GM23338 (cell line): ENCODE data around the gene CCDC28B. TPM values are rescaled to one million over a fixed set of nuclear protein-coding genes. Genes with fewer than 3 reads are reported as not detected.

Experiments
- ATAC-seq: fragments of 200-7000 bp; cut with Tn5 transposase; 3 replicates; pipeline ENCODE4 v1.9.1; 2020
- DNase-seq: peaks from one replicate; pipeline ENCODE4 v3.0.0-alpha.2; 2015; ENCODE audit warnings: low spot score
- H2AFZ ChIP-seq: fragments of 200-600 bp; sonication (generic); 2 replicates; pipeline ENCODE4 v1.8.0; 2016; ENCODE audit warnings: antibody characterized with exemption, mild to moderate bottlenecking, moderate library complexity
- H3F3A ChIP-seq: fragments of 200-600 bp; sonication (generic); replicated peaks from 2 replicates; pipeline ENCODE4 v1.8.0; 2017; ENCODE audit warnings: antibody characterized with exemption, mixed run types, low read depth
- H3K27ac ChIP-seq: fragments of 200-600 bp; sonication (generic); 2 replicates; pipeline ENCODE4 v1.6.1; 2016; ENCODE audit warnings: low read depth
- H3K27me3 ChIP-seq: fragments of 200-600 bp; sonication (generic); 2 replicates; pipeline ENCODE4 v1.8.0; 2016; ENCODE audit warnings: mild to moderate bottlenecking, mixed run types, moderate library complexity; ENCODE audit not compliant: insufficient read depth
- H3K36me3 ChIP-seq: fragments of 200-600 bp; sonication (generic); 2 replicates; pipeline ENCODE4 v1.8.0; 2016; ENCODE audit warnings: mild to moderate bottlenecking; ENCODE audit not compliant: insufficient read depth
- H3K4me1 ChIP-seq: fragments of 200-600 bp; sonication (generic); 2 replicates; pipeline ENCODE4 v1.8.0; 2016; ENCODE audit warnings: mild to moderate bottlenecking, moderate library complexity; ENCODE audit not compliant: insufficient read depth
- H3K4me2 ChIP-seq: fragments of 200-600 bp; sonication (generic); 2 replicates; pipeline ENCODE4 v1.7.1; 2017; ENCODE audit warnings: mixed run types
- H3K4me3 ChIP-seq: fragments of 200-600 bp; sonication (generic); 2 replicates; pipeline ENCODE4 v1.6.1; 2016; ENCODE audit warnings: mixed run types
- H3K79me2 ChIP-seq: fragments of 200-600 bp; sonication (generic); replicated peaks from 2 replicates; pipeline ENCODE4 v1.8.0; 2017; ENCODE audit warnings: mild to moderate bottlenecking; ENCODE audit not compliant: insufficient read depth
- H3K9me2 ChIP-seq: fragments of 200-600 bp; sonication (generic); 2 replicates; pipeline ENCODE4 v1.8.0; 2017; ENCODE audit not compliant: insufficient read depth
- H4K20me1 ChIP-seq: fragments of 200-600 bp; sonication (generic); replicated peaks from 2 replicates; pipeline ENCODE4 v1.8.0; 2017; ENCODE audit warnings: mild to moderate bottlenecking; ENCODE audit not compliant: insufficient read depth
- H3K27ac Mint-ChIP-seq: 2 replicates; pipeline ENCODE4 v1.8.0; 2020; ENCODE audit warnings: inconsistent platforms, mild to moderate bottlenecking, moderate library complexity, mixed read lengths
- H3K27me3 Mint-ChIP-seq: 3 replicates; pipeline ENCODE4 v1.8.0; 2022; ENCODE audit warnings: low read depth, mild to moderate bottlenecking, moderate library complexity, mixed read lengths, inconsistent platforms; ENCODE audit not compliant: insufficient read depth, poor library complexity
- H3K36me3 Mint-ChIP-seq: 3 replicates; pipeline ENCODE4 v1.8.0; 2021; ENCODE audit warnings: low read depth, mild to moderate bottlenecking, inconsistent platforms, moderate library complexity, mixed read lengths
- H3K4me1 Mint-ChIP-seq: 3 replicates; pipeline ENCODE4 v1.8.0; 2020; ENCODE audit warnings: mild to moderate bottlenecking, inconsistent platforms, mixed read lengths
- H3K4me3 Mint-ChIP-seq: 3 replicates; pipeline ENCODE4 v1.8.0; 2021; ENCODE audit warnings: moderate library complexity, mild to moderate bottlenecking, inconsistent platforms, mixed read lengths
- H3K9me3 Mint-ChIP-seq: 3 replicates; pipeline ENCODE4 v1.8.0; 2020; ENCODE audit warnings: moderate library complexity, mild to moderate bottlenecking, inconsistent platforms, mixed read lengths
- EZH2 ChIP-seq: fragments of 200-600 bp; sonication (generic); IDR thresholded peaks from one replicate; pipeline ENCODE4 v1.8.0; 2017; ENCODE audit warnings: antibody characterized with exemption, mild to moderate bottlenecking, low read depth; ENCODE audit not compliant: unreplicated experiment
- JUNB ChIP-seq: IDR thresholded peaks from one replicate; pipeline ENCODE4 v1.6.1; 2016; ENCODE audit warnings: antibody characterized with exemption; ENCODE audit not compliant: unreplicated experiment
- ZNF331 ChIP-seq: fragments of 250-450 bp; sonication (Bioruptor Pico); IDR thresholded peaks from 2 replicates; pipeline ENCODE4 v1.5.0; 2020; ENCODE audit warnings: low read depth, mild to moderate bottlenecking, moderate library complexity
- ZNF462 ChIP-seq: fragments of 250-450 bp; sonication (Bioruptor Pico); IDR thresholded peaks from 2 replicates; pipeline ENCODE4 v1.5.0; 2020; ENCODE audit warnings: mild to moderate bottlenecking, moderate library complexity
- polyA plus RNA-seq: library from polyadenylated mRNA; unstranded; fragments of >200 nt; fragmentation: Nextera tagmentation; extraction: Ambion mirVana; gene quantifications from 2 replicates; pipeline ENCODE4 v1.2.1, GENCODE V29; 2016
- total RNA-seq: library from RNA; depleted of rRNA; stranded (reverse); fragments of >200 nt; shearing (Covaris generic); gene quantifications from 2 replicates; pipeline ENCODE4 v1.2.3, GENCODE V29; 2014

CCDC28B gene
- total and polyA plus RNA-seq, 2 experiments from 2014 or later = 8.7 to 35.2 TPM

- TF ChIP-seq ZNF462 (CRISPR knock-in tag) (no peak), JUNB (no peak), ZNF331 (CRISPR knock-in tag) (no peak)
Measured at GRCh38 chr1:32220746-32221580, 20.6 kb downstream of the CCDC28B start (continued).

GRCh38 chr1:32221581-32221979, 21.2 kb downstream of the CCDC28B start:
- no peak for DNase-seq
- Histone ChIP-seq H3K4me3 (peak overlapping the region; percentile 93), H4K20me1 (peaks cover 8% of the 10 kb centered on the region; the same call in 1 of the 2 replicates), H3K36me3 (peaks cover 26% of the 10 kb centered on the region), H3K79me2 (peaks cover 30% of the 10 kb centered on the region), H3K9me2 (no peaks in the 10 kb centered on the region), H2AFZ (peak overlapping the region; percentile 19; the same call in 1 of the 2 replicates), H3K4me1 (peaks cover 10% of the 10 kb centered on the region), H3K27ac (peak overlapping the region; percentile 68; the same call in 1 of the 2 replicates), H3K27me3 (no peaks in the 10 kb centered on the region), H3K4me2 (peak overlapping the region; percentile 99), H3F3A (peaks cover 15% of the 10 kb centered on the region)
- H3K9me3 Mint-ChIP-seq = no peaks in the 10 kb centered on the region
- H3K4me3 Mint-ChIP-seq = peak overlapping the region; percentile 99
- peak overlapping the region; percentile 98 for H3K27ac Mint-ChIP-seq
- peaks cover 17% of the 10 kb centered on the region for H3K4me1 Mint-ChIP-seq
- peaks cover 40% of the 10 kb centered on the region for H3K36me3 Mint-ChIP-seq
- TF ChIP-seq EZH2 = no peak
- no peak for ATAC-seq
- H3K27me3 Mint-ChIP-seq = peaks cover 7% of the 10 kb centered on the region
